ENCODE data around the gene SRC. TPM values are rescaled to one million over a fixed set of nuclear protein-coding genes. Genes with fewer than 3 reads are reported as not detected.

Gene SRC
- total and polyA plus RNA-seq, 2 experiments from 2014 or later: 26.2 to 34.3 TPM

DNA sequence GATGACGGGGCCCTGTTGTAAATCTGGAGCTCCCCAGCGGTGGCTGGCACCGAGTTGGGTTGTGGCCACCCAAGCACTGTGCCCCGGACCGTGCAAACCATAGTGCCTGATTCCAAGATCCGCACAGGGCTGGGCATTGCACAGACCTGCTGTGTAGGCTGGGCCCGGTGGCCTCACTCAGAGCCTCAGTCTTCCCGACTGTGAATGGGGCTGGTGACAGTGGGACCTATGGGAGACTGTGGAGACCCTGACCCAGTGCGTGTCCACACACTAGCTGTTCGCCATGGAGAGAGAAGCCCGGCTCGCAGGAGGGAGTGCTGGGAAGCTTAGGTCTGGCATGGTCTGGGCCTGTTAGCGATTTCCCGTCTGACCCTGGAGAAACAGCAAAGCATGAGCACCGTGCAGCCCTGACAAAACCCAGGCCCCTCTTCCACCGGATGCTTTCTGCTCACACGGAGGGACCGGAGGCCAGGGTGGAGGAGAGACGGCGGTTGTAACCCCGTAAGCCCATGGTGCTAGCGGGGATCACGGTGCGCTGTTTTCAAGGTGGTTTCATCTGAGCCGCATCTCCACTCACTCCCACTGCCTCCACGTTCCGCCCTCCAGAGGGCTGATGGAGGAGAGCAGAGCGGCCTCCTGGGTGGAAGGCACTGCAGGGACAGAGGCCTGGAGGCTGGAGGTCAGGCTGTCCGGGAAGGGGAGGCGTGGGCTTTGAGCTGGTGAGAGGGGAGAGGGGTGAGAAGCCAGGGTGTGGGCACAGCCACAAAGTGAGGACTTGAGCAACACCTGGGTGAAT lies 52.2 kb downstream of the SRC start:
- no peak for DNase-seq (ENCODE audit: low read depth in 1 of 2, low spot score in 1 of 2)
- Histone ChIP-seq H3K27me3 (no peaks in the 10 kb centered on the region), H3K27ac (no peak overlapping the region), H3K9me3 (ENCODE audit: low read depth) (no peaks in the 10 kb centered on the region), H3K36me3 (peaks cover 11% of the 10 kb centered on the region), H3K4me3 (no peak overlapping the region), H3K4me1 (ENCODE audit: low read depth) (peaks cover 27% of the 10 kb centered on the region)
- TF ChIP-seq, protein P1, sequence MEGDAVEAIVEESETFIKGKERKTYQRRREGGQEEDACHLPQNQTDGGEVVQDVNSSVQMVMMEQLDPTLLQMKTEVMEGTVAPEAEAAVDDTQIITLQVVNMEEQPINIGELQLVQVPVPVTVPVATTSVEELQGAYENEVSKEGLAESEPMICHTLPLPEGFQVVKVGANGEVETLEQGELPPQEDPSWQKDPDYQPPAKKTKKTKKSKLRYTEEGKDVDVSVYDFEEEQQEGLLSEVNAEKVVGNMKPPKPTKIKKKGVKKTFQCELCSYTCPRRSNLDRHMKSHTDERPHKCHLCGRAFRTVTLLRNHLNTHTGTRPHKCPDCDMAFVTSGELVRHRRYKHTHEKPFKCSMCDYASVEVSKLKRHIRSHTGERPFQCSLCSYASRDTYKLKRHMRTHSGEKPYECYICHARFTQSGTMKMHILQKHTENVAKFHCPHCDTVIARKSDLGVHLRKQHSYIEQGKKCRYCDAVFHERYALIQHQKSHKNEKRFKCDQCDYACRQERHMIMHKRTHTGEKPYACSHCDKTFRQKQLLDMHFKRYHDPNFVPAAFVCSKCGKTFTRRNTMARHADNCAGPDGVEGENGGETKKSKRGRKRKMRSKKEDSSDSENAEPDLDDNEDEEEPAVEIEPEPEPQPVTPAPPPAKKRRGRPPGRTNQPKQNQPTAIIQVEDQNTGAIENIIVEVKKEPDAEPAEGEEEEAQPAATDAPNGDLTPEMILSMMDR (IDR thresholded peaks at IDR 0.05; ENCODE audit: low read depth, low read length): no peak

DNA sequence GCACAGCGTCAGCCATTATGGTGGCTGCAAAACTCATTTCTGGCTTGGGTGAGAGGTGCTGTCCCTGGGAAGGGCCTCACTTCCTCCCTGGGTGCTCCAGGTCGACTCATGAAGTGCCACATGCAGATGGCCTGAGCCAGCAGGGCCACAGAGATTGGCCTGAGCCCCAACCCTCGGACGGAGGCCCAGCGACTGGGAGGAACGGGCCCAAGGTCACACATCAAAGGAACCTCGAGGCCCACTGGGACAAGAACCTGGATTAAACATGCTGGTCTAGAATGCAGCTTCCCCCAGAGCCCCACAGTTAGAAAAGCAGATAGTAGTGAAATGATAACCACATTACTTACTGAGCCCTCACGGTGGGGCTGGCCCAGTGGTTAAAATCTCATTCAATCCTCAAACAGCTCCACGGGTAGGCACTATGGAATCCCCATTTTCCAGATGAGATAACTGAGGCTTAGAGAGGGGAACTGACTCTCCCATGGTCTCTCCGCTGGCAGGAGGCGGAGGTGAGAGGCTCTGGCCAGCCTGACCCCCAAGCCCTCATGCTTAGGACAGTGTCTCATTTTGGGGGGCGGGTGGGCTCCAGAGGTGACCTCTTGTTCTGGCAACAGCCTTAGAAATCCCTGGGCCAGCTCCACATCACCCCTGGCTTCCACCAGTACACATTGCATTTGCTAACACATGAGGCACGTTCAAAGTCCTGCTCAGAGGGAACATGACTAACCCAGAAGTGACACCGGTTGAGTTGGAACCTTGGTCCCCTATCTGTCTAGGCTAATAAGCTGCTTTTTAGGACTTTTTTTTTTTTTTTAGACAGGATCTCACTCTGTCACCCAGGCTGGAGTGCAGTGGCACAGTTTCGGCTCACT lies 53.0 kb downstream of the SRC start:
- Histone ChIP-seq H3K4me1 (ENCODE audit: low read depth) (peaks cover 27% of the 10 kb centered on the region), H3K36me3 (peaks cover 16% of the 10 kb centered on the region), H3K4me3 (no peak overlapping the region), H3K9me3 (ENCODE audit: low read depth) (no peaks in the 10 kb centered on the region), H3K27me3 (no peaks in the 10 kb centered on the region), H3K27ac (no peak overlapping the region)
- TF ChIP-seq, protein P1 (IDR thresholded peaks at IDR 0.05; ENCODE audit: low read depth, low read length): no peak
- no peak for DNase-seq (ENCODE audit: low read depth in 1 of 2, low spot score in 1 of 2)

DNA sequence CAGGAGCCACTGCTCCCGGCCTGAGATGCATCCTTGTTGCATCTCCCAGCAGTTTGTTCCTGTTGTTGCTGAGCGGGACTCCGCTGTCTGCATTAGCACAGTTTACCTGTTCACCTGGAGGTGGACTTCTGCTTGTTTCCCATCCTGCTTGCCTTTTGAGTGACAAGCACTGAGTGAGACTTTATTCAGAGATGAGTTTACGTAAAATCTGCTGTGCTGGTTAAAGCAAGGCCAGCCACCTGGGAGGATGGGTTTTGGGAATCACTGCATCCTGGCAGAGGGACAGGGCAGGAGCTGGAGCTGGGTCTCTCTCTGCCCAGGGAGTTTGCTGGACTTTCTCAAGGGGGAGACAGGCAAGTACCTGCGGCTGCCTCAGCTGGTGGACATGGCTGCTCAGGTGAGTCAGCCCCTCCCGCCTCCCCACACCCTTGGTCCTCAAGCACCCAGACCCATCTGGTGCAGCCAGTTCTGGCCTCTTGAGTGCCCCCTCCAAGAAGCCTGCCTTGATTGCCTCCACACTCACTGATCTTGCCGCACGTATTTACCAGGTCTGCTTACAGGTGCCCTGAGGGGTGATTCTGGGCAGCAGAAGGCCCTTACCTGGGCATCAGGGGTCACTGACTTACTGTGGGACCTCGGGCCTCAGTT lies 55.5 kb downstream of the SRC start:
- Histone ChIP-seq H3K4me1 (ENCODE audit: low read depth) (peaks cover 15% of the 10 kb centered on the region), H3K4me3 (no peak overlapping the region), H3K9me3 (ENCODE audit: low read depth) (no peaks in the 10 kb centered on the region), H3K36me3 (peaks cover 16% of the 10 kb centered on the region), H3K27ac (no peak overlapping the region), H3K27me3 (no peaks in the 10 kb centered on the region)
- TF ChIP-seq, protein P1 (IDR thresholded peaks at IDR 0.05; ENCODE audit: low read depth, low read length): no peak
- no peak for DNase-seq (ENCODE audit: low read depth in 1 of 2, low spot score in 1 of 2)

GRCh38 chr20:37401930-37402675 lies 56.2 kb downstream of the SRC start:
- DNase-seq (ENCODE audit: low read depth in 1 of 2, low spot score in 1 of 2): no peak
- H3K27me3 ChIP-seq: no peaks in the 10 kb centered on the region
- H3K27ac ChIP-seq: peak overlapping the region; percentile 51
- TF ChIP-seq, protein P1 (IDR thresholded peaks at IDR 0.05; ENCODE audit: low read depth, low read length): no peak
- H3K4me1 ChIP-seq (ENCODE audit: low read depth): peaks cover 9% of the 10 kb centered on the region
- no peaks in the 10 kb centered on the region for H3K9me3 ChIP-seq (ENCODE audit: low read depth)
- no peak overlapping the region for H3K4me3 ChIP-seq
- peaks cover 16% of the 10 kb centered on the region for H3K36me3 ChIP-seq
